DND-41 (cell line): ENCODE measurements around the gene ADAMTS8.

Experiments
- ATAC-seq: fragments of 200-7000 bp; cut with Tn5 transposase; 3 replicates; pipeline ENCODE4 v1.9.1; 2021; ENCODE audit warnings: low read depth; ENCODE audit not compliant: insufficient read depth
- DNase-seq: peaks from one replicate; pipeline ENCODE4 v3.0.0-alpha.2; 2020
- H2AFZ ChIP-seq: 2 replicates; pipeline ENCODE4 v1.6.0; 2012; ENCODE audit warnings: low read depth, low read length
- H3K27ac ChIP-seq: 2 replicates; pipeline ENCODE4 v1.5.1; 2012; ENCODE audit warnings: low read length, inconsistent platforms
- H3K27me3 ChIP-seq: fragments of 200-600 bp; sonication (generic); 2 replicates; pipeline ENCODE4 v1.6.0; 2012; ENCODE audit warnings: low read length, mild to moderate bottlenecking, inconsistent platforms; ENCODE audit not compliant: insufficient read depth, poor library complexity
- H3K36me3 ChIP-seq: 2 replicates; pipeline ENCODE4 v1.5.1; 2012; ENCODE audit warnings: low read length, inconsistent platforms; ENCODE audit not compliant: insufficient read depth
- H3K4me1 ChIP-seq: 2 replicates; pipeline ENCODE4 v1.5.1; 2012; ENCODE audit warnings: mild to moderate bottlenecking, low read length; ENCODE audit not compliant: insufficient read depth
- H3K4me2 ChIP-seq: 2 replicates; pipeline ENCODE4 v1.6.0; 2012; ENCODE audit warnings: mild to moderate bottlenecking, moderate library complexity, low read length, inconsistent platforms; ENCODE audit not compliant: insufficient read depth
- H3K4me3 ChIP-seq, 2 experiments: fragments of 200-600 bp in 1 of 2; shearing (Covaris generic) in 1 of 2; 2 replicates each; pipeline ENCODE4 v1.5.1; 2012 to 2016; ENCODE audit warnings: inconsistent platforms in 2 of 2, low read length in 2 of 2, mild to moderate bottlenecking in 2 of 2, low read depth in 1 of 2, moderate library complexity in 1 of 2
- H3K79me2 ChIP-seq: 2 replicates; pipeline ENCODE4 v1.6.0; 2012; ENCODE audit warnings: low read length, inconsistent platforms; ENCODE audit not compliant: insufficient read depth
- H3K9ac ChIP-seq: 2 replicates; pipeline ENCODE4 v1.6.0; 2012; ENCODE audit warnings: low read depth, mild to moderate bottlenecking, inconsistent platforms, low read length, moderate library complexity
- H3K9me3 ChIP-seq: 2 replicates; pipeline ENCODE4 v1.5.1; 2012; ENCODE audit warnings: low read length, moderate library complexity, mild to moderate bottlenecking, inconsistent platforms; ENCODE audit not compliant: insufficient read depth, severe bottlenecking
- H4K20me1 ChIP-seq: 2 replicates; pipeline ENCODE4 v1.6.0; 2012; ENCODE audit warnings: low read length; ENCODE audit not compliant: insufficient read depth
- EZH2 ChIP-seq: IDR thresholded peaks from 3 replicates; pipeline ENCODE4 v1.6.1; 2012; ENCODE audit warnings: borderline replicate concordance, low read depth, mild to moderate bottlenecking, moderate library complexity, low read length, inconsistent platforms; ENCODE audit not compliant: severe bottlenecking
- TF ChIP-seq, protein P1 (sequence below): IDR thresholded peaks from 2 replicates; pipeline ENCODE4 v1.5.1; 2012; ENCODE audit warnings: borderline replicate concordance, low read length, moderate library complexity, mild to moderate bottlenecking; ENCODE audit not compliant: poor library complexity, severe bottlenecking; ENCODE audit errors: extremely low read depth

ADAMTS8 gene

GRCh38 chr11:130369713-130370112 lies 58.7 kb downstream of the ADAMTS8 start:
- DNase-seq = no peak
- H3K27me3 ChIP-seq = peaks cover 17% of the 10 kb centered on the region
- no peaks in the 10 kb centered on the region for H3K4me1 ChIP-seq
- no peak overlapping the region for H3K4me2 ChIP-seq
- no peak for TF ChIP-seq EZH2
- TF ChIP-seq, protein P1, sequence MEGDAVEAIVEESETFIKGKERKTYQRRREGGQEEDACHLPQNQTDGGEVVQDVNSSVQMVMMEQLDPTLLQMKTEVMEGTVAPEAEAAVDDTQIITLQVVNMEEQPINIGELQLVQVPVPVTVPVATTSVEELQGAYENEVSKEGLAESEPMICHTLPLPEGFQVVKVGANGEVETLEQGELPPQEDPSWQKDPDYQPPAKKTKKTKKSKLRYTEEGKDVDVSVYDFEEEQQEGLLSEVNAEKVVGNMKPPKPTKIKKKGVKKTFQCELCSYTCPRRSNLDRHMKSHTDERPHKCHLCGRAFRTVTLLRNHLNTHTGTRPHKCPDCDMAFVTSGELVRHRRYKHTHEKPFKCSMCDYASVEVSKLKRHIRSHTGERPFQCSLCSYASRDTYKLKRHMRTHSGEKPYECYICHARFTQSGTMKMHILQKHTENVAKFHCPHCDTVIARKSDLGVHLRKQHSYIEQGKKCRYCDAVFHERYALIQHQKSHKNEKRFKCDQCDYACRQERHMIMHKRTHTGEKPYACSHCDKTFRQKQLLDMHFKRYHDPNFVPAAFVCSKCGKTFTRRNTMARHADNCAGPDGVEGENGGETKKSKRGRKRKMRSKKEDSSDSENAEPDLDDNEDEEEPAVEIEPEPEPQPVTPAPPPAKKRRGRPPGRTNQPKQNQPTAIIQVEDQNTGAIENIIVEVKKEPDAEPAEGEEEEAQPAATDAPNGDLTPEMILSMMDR = no peak
- H3K4me3 ChIP-seq = no peak overlapping the region
- H3K36me3 ChIP-seq = no peaks in the 10 kb centered on the region
- ATAC-seq = no peak
- H3K9me3 ChIP-seq = no peaks in the 10 kb centered on the region
- H3K27ac ChIP-seq = no peak overlapping the region
- H3K79me2 ChIP-seq = no peaks in the 10 kb centered on the region
- no peaks in the 10 kb centered on the region for H4K20me1 ChIP-seq
- H2AFZ ChIP-seq = no peak overlapping the region
- H3K9ac ChIP-seq = no peak overlapping the region

- H3K4me1 ChIP-seq = no peaks in the 10 kb centered on the region
Observed at GRCh38 chr11:130369141-130369691, 59.2 kb downstream of the ADAMTS8 start.

GRCh38 chr11:130359419-130359818 lies 69.0 kb downstream of the ADAMTS8 start:
- no peak overlapping the region for H3K4me2 ChIP-seq
- DNase-seq (no peak), ATAC-seq (no peak)
- H4K20me1 ChIP-seq = no peaks in the 10 kb centered on the region
- no peaks in the 10 kb centered on the region for H3K79me2 ChIP-seq
- peaks cover 11% of the 10 kb centered on the region for H3K9me3 ChIP-seq
- no peak overlapping the region for H3K27ac ChIP-seq
- no peaks in the 10 kb centered on the region for H3K27me3 ChIP-seq
- H2AFZ ChIP-seq = no peak overlapping the region
- no peaks in the 10 kb centered on the region for H3K36me3 ChIP-seq
- no peak overlapping the region for H3K9ac ChIP-seq
- no peaks in the 10 kb centered on the region for H3K4me1 ChIP-seq
- TF ChIP-seq, protein P1 = no peak
- no peak for TF ChIP-seq EZH2
- H3K4me3 ChIP-seq = no peak overlapping the region

More at GRCh38 chr11:130369141-130369691, 59.2 kb downstream of the ADAMTS8 start:
- ATAC-seq (no peak), DNase-seq (no peak)
- Histone ChIP-seq H4K20me1 (no peaks in the 10 kb centered on the region), H3K4me3 (no peak overlapping the region), H3K27me3 (peaks cover 17% of the 10 kb centered on the region), H3K9ac (no peak overlapping the region), H3K9me3 (no peaks in the 10 kb centered on the region), H3K36me3 (no peaks in the 10 kb centered on the region), H2AFZ (no peak overlapping the region), H3K4me2 (no peak overlapping the region), H3K79me2 (no peaks in the 10 kb centered on the region), H3K27ac (no peak overlapping the region)
- no peak for TF ChIP-seq EZH2
- TF ChIP-seq, protein P1 = no peak
